Upper lobe of left lung (tissue), 6 donors: ENCODE measurements around the gene CTBP2. TPM values are rescaled to one million over a fixed set of nuclear protein-coding genes. Genes with fewer than 3 reads are reported as not detected.

ENCODE experiments used
- ATAC-seq, 2 donors: fragments of 200-7000 bp; cut with Tn5 transposase; one replicate each; pipeline ENCODE4 v1.9.1; 2022; ENCODE audit warnings: mild to moderate bottlenecking in 2 of 2, moderate library complexity in 2 of 2; ENCODE audit not compliant: low FRiP score in 2 of 2
- DNase-seq, 2 donors: peaks; one replicate each; pipeline ENCODE4 v3.0.0-alpha.2; 2019 to 2020
- H3K27ac ChIP-seq, 4 donors: fragments of 200-600 bp; sonication (generic); one replicate each; pipeline ENCODE4 v1.5.1; 2016 to 2019
- H3K27me3 ChIP-seq, 4 donors: fragments of 200-600 bp; sonication (generic); one replicate each; pipeline ENCODE4 v1.5.1; 2017 to 2019
- H3K36me3 ChIP-seq, 4 donors: fragments of 200-600 bp; sonication (generic); one replicate each; pipeline ENCODE4 v1.5.1; 2016 to 2019
- H3K4me1 ChIP-seq, 4 donors: fragments of 200-600 bp; sonication (generic); one replicate each; pipeline ENCODE4 v1.5.1; 2018 to 2019
- H3K4me3 ChIP-seq, 4 donors: fragments of 200-600 bp; sonication (generic); one replicate each; pipeline ENCODE4 v1.5.1; 2017 to 2019; ENCODE audit warnings: mild to moderate bottlenecking in 2 of 4, moderate library complexity in 1 of 4
- H3K9me3 ChIP-seq, 4 donors: fragments of 200-600 bp; sonication (generic); one replicate each; pipeline ENCODE4 v1.5.1; 2018 to 2019
- CTCF ChIP-seq, 6 experiments: fragments of 450-650 bp in 4 of 6; fragments of 200-600 bp in 2 of 6; sonication (generic) in 2 of 6; IDR thresholded peaks; one replicate each; pipeline ENCODE4 v1.5.1; 2016 to 2019; ENCODE audit warnings: antibody characterized with exemption in 6 of 6
- EP300 ChIP-seq, 4 donors: sonication (generic); formaldehyde crosslinking; IDR thresholded peaks; one replicate each; pipeline ENCODE4 v1.5.1; 2017; ENCODE audit warnings: antibody characterized with exemption in 4 of 4, control low read depth in 2 of 4
- POLR2A ChIP-seq, 4 donors: fragments of 450-650 bp; IDR thresholded peaks; one replicate each; pipeline ENCODE4 v1.5.1; 2016 to 2017; ENCODE audit warnings: antibody characterized with exemption in 4 of 4, mild to moderate bottlenecking in 2 of 4
- POLR2AphosphoS5 ChIP-seq, 2 donors: sonication (generic); formaldehyde crosslinking; IDR thresholded peaks; one replicate each; pipeline ENCODE4 v1.5.1; 2017; ENCODE audit warnings: antibody characterized with exemption in 2 of 2
- WGBS, 2 donors: methylation state at CpG; one replicate each; pipeline ENCODE4 v1.1.5; 2017 to 2018; 5-methylcytosine and 5-hydroxymethylcytosine counted together
- total RNA-seq, 6 donors: library from RNA; depleted of rRNA in 4 of 6; stranded (reverse); fragments of >200 nt in 4 of 6; gene quantifications; one replicate each; pipeline versions ENCODE4 v1.1.0 to v1.2.1, GENCODE V29; 2016 to 2021
- donor health status: DM: no; HTN: no; CAD: no; lungs with moderate emphysema.
- donor health status: DM: no; HTN: yes; CAD: no; lungs with severe emphysema.

CTBP2 gene
- total RNA-seq, 6 donors from 2014 or later: 47.1 to 82.5 (median 59.7) TPM

GRCh38 chr10:125169279-125169678, 8.9 kb upstream of the CTBP2 start:
- H3K9me3 ChIP-seq: no peaks in the 10 kb centered on the region
- H3K4me3 ChIP-seq: no peak overlapping the region
- H3K27me3 ChIP-seq: no peaks in the 10 kb centered on the region
- no peak overlapping the region for H3K27ac ChIP-seq
- ATAC-seq (no peak), DNase-seq (no peak)
- H3K36me3 ChIP-seq: no peaks in the 10 kb centered on the region
- 78 to 82% methylated on average over 7 of the region's 7 CpGs for WGBS, 2 donors
- H3K4me1 ChIP-seq: no peaks in the 10 kb centered on the region
- no peak for TF ChIP-seq EP300 (IDR thresholded peaks at IDR 0.05)
- no peak for TF ChIP-seq POLR2A (IDR thresholded peaks at IDR 0.05)
- TF ChIP-seq POLR2AphosphoS5 (IDR thresholded peaks at IDR 0.05): no peak
- no peak for TF ChIP-seq CTCF (IDR thresholded peaks at IDR 0.05)

GRCh38 chr10:125166658-125167057, 6.3 kb upstream of the CTBP2 start:
- H3K27ac ChIP-seq: no peak overlapping the region
- H3K27me3 ChIP-seq: no peaks in the 10 kb centered on the region
- no peak overlapping the region for H3K4me3 ChIP-seq
- no peak for TF ChIP-seq CTCF (IDR thresholded peaks at IDR 0.05)
- TF ChIP-seq POLR2AphosphoS5 (IDR thresholded peaks at IDR 0.05): no peak
- no peak for TF ChIP-seq EP300 (IDR thresholded peaks at IDR 0.05)
- no peak for TF ChIP-seq POLR2A (IDR thresholded peaks at IDR 0.05)
- WGBS, 2 donors: 93 to 94% methylated on average over 12 of the region's 12 CpGs
- ATAC-seq: no peak
- DNase-seq: no peak
- peaks cover 0 to 11% (median 7%) of the 10 kb centered on the region in 4 donors for H3K4me1 ChIP-seq
- no peaks in the 10 kb centered on the region for H3K36me3 ChIP-seq
- H3K9me3 ChIP-seq: no peaks in the 10 kb centered on the region

DNA sequence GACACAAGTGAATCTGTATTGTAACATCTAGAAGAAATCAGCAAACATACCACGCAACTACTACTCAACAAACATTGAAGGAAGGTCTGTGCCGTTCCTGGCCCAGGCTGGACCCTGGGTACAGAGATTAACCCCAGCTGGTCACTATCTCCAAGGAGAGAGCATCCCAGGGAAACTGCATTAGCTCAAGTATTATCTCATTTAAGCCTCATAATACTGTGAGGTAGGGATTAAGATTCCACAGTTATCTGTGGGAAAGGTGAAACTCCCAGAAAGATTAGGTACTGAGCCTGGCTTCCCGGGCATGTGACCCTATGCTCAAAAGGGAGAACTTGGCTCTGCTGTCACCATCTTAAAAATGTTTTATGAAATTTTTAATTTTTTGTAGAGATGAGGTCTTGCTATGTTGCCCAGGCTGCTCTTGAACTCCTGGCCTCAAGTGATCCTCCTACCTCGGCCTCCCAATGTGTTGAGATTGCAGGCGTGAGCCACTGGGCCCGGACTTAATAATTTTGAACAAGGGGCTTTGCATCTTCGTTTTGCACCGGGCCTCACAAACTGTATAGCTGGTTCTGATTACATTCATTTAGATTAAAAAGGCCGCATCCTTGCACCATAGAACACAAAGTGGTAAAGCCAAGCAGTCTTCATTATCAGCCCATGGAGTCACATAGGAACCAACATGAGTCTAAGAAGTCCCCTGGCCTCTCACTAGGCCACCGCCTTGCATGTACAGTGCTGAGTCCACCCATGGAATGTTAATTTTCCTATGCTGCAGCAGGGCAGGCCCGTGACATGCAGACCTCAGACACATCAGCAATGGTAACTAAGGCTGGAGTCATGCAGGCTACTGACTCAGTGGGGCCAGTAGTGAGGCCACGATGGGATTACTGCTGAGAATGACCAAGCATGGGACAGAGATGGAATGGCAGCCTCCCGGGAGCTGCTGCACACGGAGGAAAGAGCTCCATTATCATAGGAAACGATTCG, 5.5 kb upstream of the CTBP2 start:
- Histone ChIP-seq H3K4me1 (peaks cover 0 to 18% (median 8%) of the 10 kb centered on the region in 4 donors), H3K4me3 (no peak overlapping the region), H3K27ac (no peak overlapping the region), H3K27me3 (no peaks in the 10 kb centered on the region), H3K36me3 (no peaks in the 10 kb centered on the region), H3K9me3 (no peaks in the 10 kb centered on the region)
- no peak for ATAC-seq
- 93 to 95% methylated on average over 15 to 16 of the region's 16 CpGs for WGBS, 2 donors
- DNase-seq: no peak
- no peak for TF ChIP-seq POLR2A (IDR thresholded peaks at IDR 0.05)
- TF ChIP-seq CTCF (IDR thresholded peaks at IDR 0.05): no peak
- no peak for TF ChIP-seq EP300 (IDR thresholded peaks at IDR 0.05)
- TF ChIP-seq POLR2AphosphoS5 (IDR thresholded peaks at IDR 0.05): no peak

DNA sequence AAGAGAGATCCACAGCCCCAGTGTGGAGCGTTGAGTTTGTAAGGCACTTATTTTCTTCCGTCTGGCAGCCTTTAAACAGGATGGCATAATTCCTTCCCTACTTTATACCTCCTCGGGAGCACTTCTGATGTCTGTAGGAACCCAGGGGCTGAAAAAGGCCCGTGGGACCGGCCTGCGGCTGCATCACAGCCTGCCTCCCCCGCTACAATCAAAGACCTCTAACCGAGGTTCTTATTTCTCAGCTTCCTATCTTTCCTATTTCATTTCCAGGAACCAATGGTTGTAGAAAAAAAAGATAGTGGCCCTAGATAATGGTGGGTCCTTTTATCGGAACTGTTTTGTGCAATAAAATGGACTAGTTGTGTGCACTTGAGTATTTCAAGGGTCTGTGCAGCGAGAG, 4.1 kb upstream of the CTBP2 start:
- Histone ChIP-seq H3K27ac (no peak overlapping the region), H3K36me3 (no peaks in the 10 kb centered on the region), H3K9me3 (no peaks in the 10 kb centered on the region), H3K4me3 (no peak overlapping the region), H3K27me3 (no peaks in the 10 kb centered on the region), H3K4me1 (peaks cover 0 to 21% (median 8%) of the 10 kb centered on the region in 4 donors)
- ATAC-seq (no peak), DNase-seq (no peak)
- no peak for TF ChIP-seq EP300 (IDR thresholded peaks at IDR 0.05)
- TF ChIP-seq POLR2AphosphoS5 (IDR thresholded peaks at IDR 0.05): no peak
- no peak for TF ChIP-seq CTCF (IDR thresholded peaks at IDR 0.05)
- no peak for TF ChIP-seq POLR2A (IDR thresholded peaks at IDR 0.05)
- WGBS, 2 donors: 93 to 96% methylated on average over 10 of the region's 10 CpGs
